ENCODE results near the gene LCA5L. TPM values are rescaled to one million over a fixed set of nuclear protein-coding genes. Genes with fewer than 3 reads are reported as not detected.

Gene LCA5L
- total RNA-seq, 1 donor from 2014 or later = 2.0 TPM

- no peak overlapping the region for H3K4me2 ChIP-seq (ENCODE audit: low read length)
- H3K27ac Mint-ChIP-seq (ENCODE audit: unreplicated experiment) = no peak overlapping the region
- no peaks in the 10 kb centered on the region for H3K27me3 Mint-ChIP-seq (ENCODE audit: low read depth, unreplicated experiment)
- TF ChIP-seq CTCF (IDR thresholded peaks at IDR 0.05; ENCODE audit: insufficient read depth, low read depth, low read length) = no peak
- no peak for TF ChIP-seq EZH2 (IDR thresholded peaks at IDR 0.05; ENCODE audit: insufficient read depth, low read length)
- H4K20me1 ChIP-seq (ENCODE audit: insufficient read depth, low read length) = no peaks in the 10 kb centered on the region
- peaks cover 8% of the 10 kb centered on the region for H3K36me3 Mint-ChIP-seq (ENCODE audit: low read depth, unreplicated experiment)
- H3K9me3 Mint-ChIP-seq (ENCODE audit: unreplicated experiment) = peaks cover 2% of the 10 kb centered on the region
- no peak overlapping the region for H3K4me3 ChIP-seq (ENCODE audit: insufficient read depth, low read depth, low read length)
- no peaks in the 10 kb centered on the region for H3K79me2 ChIP-seq (ENCODE audit: insufficient read depth, low read length)
- peaks cover 7% of the 10 kb centered on the region for H3K36me3 ChIP-seq (ENCODE audit: insufficient read depth, low read length)
- H3K27me3 ChIP-seq (ENCODE audit: insufficient read depth, low read length) = no peaks in the 10 kb centered on the region
- DNase-seq (ENCODE audit: low read depth) = no peak
- H3K4me1 ChIP-seq (ENCODE audit: insufficient read depth, low read length) = no peaks in the 10 kb centered on the region
- H3K9me3 ChIP-seq (ENCODE audit: insufficient read depth, low read depth, low read length) = no peaks in the 10 kb centered on the region
- H3K4me3 Mint-ChIP-seq (ENCODE audit: unreplicated experiment) = no peak overlapping the region
- H3K27ac ChIP-seq (ENCODE audit: low read depth, low read length) = no peak overlapping the region
- no peak overlapping the region for H3K9ac ChIP-seq (ENCODE audit: low read length)
- H3K4me1 Mint-ChIP-seq (ENCODE audit: low read depth, unreplicated experiment) = peaks cover 10% of the 10 kb centered on the region
- H2AFZ ChIP-seq (ENCODE audit: low read depth, low read length) = no peak overlapping the region
- FAIRE-seq = no peak
Observed at GRCh38 chr21:39400173-39400572, 45.4 kb downstream of the LCA5L start.

DNA sequence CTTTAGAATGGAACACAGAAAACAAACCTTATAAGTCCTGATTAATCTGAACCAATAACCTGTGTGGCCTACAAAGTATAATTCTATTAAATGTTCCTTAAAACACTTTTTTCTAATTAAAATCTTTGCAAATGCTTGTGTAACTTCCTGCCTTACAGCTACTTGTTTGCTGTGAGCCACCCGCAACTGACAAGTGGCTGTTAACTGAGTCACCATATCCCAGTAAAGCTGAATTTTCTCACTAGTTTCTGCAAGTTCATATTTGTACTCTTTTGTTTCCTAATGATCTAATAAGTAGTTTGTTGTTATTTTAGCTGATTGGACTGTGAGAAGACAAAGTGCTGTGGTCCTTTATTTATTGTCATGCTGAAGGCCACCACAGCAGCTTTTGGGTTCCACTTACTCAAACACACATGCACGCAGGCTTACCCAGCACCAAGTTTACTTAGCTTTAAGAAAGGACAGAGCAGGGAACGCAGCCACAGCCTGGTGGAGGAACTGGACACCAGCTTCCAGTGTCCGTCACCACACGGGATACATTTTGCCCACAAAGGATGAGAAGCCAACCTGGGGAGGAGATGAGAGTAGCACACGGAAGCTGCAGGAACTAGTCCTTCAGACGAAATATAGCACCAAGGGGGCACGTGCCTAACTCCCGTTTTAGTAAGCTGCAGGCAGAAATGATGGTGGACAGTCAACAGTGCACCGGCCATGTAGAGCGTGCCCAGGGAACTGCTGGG, 47.8 kb downstream of the LCA5L start:
- DNase-seq (ENCODE audit: low read depth) = no peak
- no peaks in the 10 kb centered on the region for H3K79me2 ChIP-seq (ENCODE audit: insufficient read depth, low read length)
- H3K27ac ChIP-seq (ENCODE audit: low read depth, low read length) = no peak overlapping the region
- peaks cover 14% of the 10 kb centered on the region for H3K36me3 ChIP-seq (ENCODE audit: insufficient read depth, low read length)
- H3K4me1 ChIP-seq (ENCODE audit: insufficient read depth, low read length) = no peaks in the 10 kb centered on the region
- H3K4me2 ChIP-seq (ENCODE audit: low read length) = no peak overlapping the region
- no peak overlapping the region for H3K9ac ChIP-seq (ENCODE audit: low read length)
- Mint-ChIP-seq H3K36me3 (ENCODE audit: low read depth, unreplicated experiment) (peaks cover 13% of the 10 kb centered on the region), H3K27me3 (ENCODE audit: low read depth, unreplicated experiment) (no peaks in the 10 kb centered on the region), H3K9me3 (ENCODE audit: unreplicated experiment) (no peaks in the 10 kb centered on the region), H3K27ac (ENCODE audit: unreplicated experiment) (no peak overlapping the region), H3K4me1 (ENCODE audit: low read depth, unreplicated experiment) (peaks cover 14% of the 10 kb centered on the region), H3K4me3 (ENCODE audit: unreplicated experiment) (no peak overlapping the region)
- no peaks in the 10 kb centered on the region for H4K20me1 ChIP-seq (ENCODE audit: insufficient read depth, low read length)
- no peak overlapping the region for H2AFZ ChIP-seq (ENCODE audit: low read depth, low read length)
- no peak for FAIRE-seq
- H3K9me3 ChIP-seq (ENCODE audit: insufficient read depth, low read depth, low read length) = no peaks in the 10 kb centered on the region
- no peak overlapping the region for H3K4me3 ChIP-seq (ENCODE audit: insufficient read depth, low read depth, low read length)
- TF ChIP-seq CTCF (IDR thresholded peaks at IDR 0.05; ENCODE audit: insufficient read depth, low read depth, low read length) (no peak), EZH2 (IDR thresholded peaks at IDR 0.05; ENCODE audit: insufficient read depth, low read length) (no peak)
- H3K27me3 ChIP-seq (ENCODE audit: insufficient read depth, low read length) = no peaks in the 10 kb centered on the region

GRCh38 chr21:39392981-39393380, 52.6 kb downstream of the LCA5L start:
- Mint-ChIP-seq H3K27me3 (ENCODE audit: low read depth, unreplicated experiment) (no peaks in the 10 kb centered on the region), H3K9me3 (ENCODE audit: unreplicated experiment) (no peaks in the 10 kb centered on the region), H3K4me1 (ENCODE audit: low read depth, unreplicated experiment) (peaks cover 10% of the 10 kb centered on the region), H3K36me3 (ENCODE audit: low read depth, unreplicated experiment) (peaks cover 17% of the 10 kb centered on the region), H3K4me3 (ENCODE audit: unreplicated experiment) (no peak overlapping the region), H3K27ac (ENCODE audit: unreplicated experiment) (peak overlapping the region; percentile 21)
- Histone ChIP-seq H3K4me3 (ENCODE audit: insufficient read depth, low read depth, low read length) (no peak overlapping the region), H3K4me1 (ENCODE audit: insufficient read depth, low read length) (peaks cover 4% of the 10 kb centered on the region), H3K27ac (ENCODE audit: low read depth, low read length) (no peak overlapping the region), H3K36me3 (ENCODE audit: insufficient read depth, low read length) (peaks cover 17% of the 10 kb centered on the region), H3K9ac (ENCODE audit: low read length) (no peak overlapping the region), H3K9me3 (ENCODE audit: insufficient read depth, low read depth, low read length) (no peaks in the 10 kb centered on the region), H2AFZ (ENCODE audit: low read depth, low read length) (no peak overlapping the region), H4K20me1 (ENCODE audit: insufficient read depth, low read length) (peaks cover 25% of the 10 kb centered on the region), H3K4me2 (ENCODE audit: low read length) (no peak overlapping the region), H3K27me3 (ENCODE audit: insufficient read depth, low read length) (no peaks in the 10 kb centered on the region), H3K79me2 (ENCODE audit: insufficient read depth, low read length) (peaks cover 18% of the 10 kb centered on the region)
- FAIRE-seq (no peak), DNase-seq (ENCODE audit: low read depth) (no peak)
- TF ChIP-seq EZH2 (IDR thresholded peaks at IDR 0.05; ENCODE audit: insufficient read depth, low read length) (no peak), CTCF (IDR thresholded peaks at IDR 0.05; ENCODE audit: insufficient read depth, low read depth, low read length) (no peak)
